Glutamatergic neuron (in vitro differentiated cells): ENCODE data around the gene KCNH1. TPM values are rescaled to one million over a fixed set of nuclear protein-coding genes. Genes with fewer than 3 reads are reported as not detected.

ENCODE experiments used
- DNase-seq: peaks from one replicate; pipeline ENCODE4 v3.0.0; 2022
- H3K27ac Mint-ChIP-seq: one replicate; pipeline ENCODE4 v1.8.0; 2020; ENCODE audit warnings: mild to moderate bottlenecking, mixed read lengths, inconsistent platforms; ENCODE audit not compliant: unreplicated experiment
- H3K27me3 Mint-ChIP-seq: one replicate; pipeline ENCODE4 v1.8.0; 2020; ENCODE audit warnings: mild to moderate bottlenecking, moderate library complexity, mixed read lengths, inconsistent platforms; ENCODE audit not compliant: unreplicated experiment
- H3K36me3 Mint-ChIP-seq: one replicate; pipeline ENCODE4 v1.8.0; 2020; ENCODE audit warnings: mild to moderate bottlenecking, mixed read lengths, inconsistent platforms; ENCODE audit not compliant: unreplicated experiment
- H3K4me1 Mint-ChIP-seq: one replicate; pipeline ENCODE4 v1.8.0; 2020; ENCODE audit warnings: mild to moderate bottlenecking, low read depth, mixed read lengths, inconsistent platforms; ENCODE audit not compliant: unreplicated experiment
- H3K4me3 Mint-ChIP-seq: one replicate; pipeline ENCODE4 v1.8.0; 2020; ENCODE audit warnings: mild to moderate bottlenecking, mixed read lengths, inconsistent platforms; ENCODE audit not compliant: unreplicated experiment
- H3K9me3 Mint-ChIP-seq: one replicate; pipeline ENCODE4 v1.8.0; 2020; ENCODE audit warnings: mild to moderate bottlenecking, moderate library complexity, mixed read lengths, inconsistent platforms; ENCODE audit not compliant: unreplicated experiment
- CTCF ChIP-seq: fragments of 200-600 bp; sonication (generic); IDR thresholded peaks from one replicate; pipeline ENCODE4 v1.5.0; 2021; ENCODE audit not compliant: partially characterized antibody, unreplicated experiment
- total RNA-seq: library from RNA; stranded (reverse); fragmentation: NEBNext Ultra II Directional; extraction: Animal tissue kit (Norgen Biotek cat#: 25700); gene quantifications from one replicate; pipeline ENCODE4 v1.2.1, GENCODE V29; 2021; ENCODE audit not compliant: unreplicated experiment

Gene KCNH1
- total RNA-seq, 1 donor from 2014 or later = 7.8 TPM

- DNase-seq = no peak
- Mint-ChIP-seq H3K27me3 (no peaks in the 10 kb centered on the region), H3K4me3 (no peak overlapping the region), H3K4me1 (peaks cover 4% of the 10 kb centered on the region), H3K9me3 (no peaks in the 10 kb centered on the region), H3K27ac (no peak overlapping the region), H3K36me3 (peaks cover 4% of the 10 kb centered on the region)
- TF ChIP-seq CTCF = no peak
Observed at GRCh38 chr1:211101481-211101880, 32.5 kb downstream of the KCNH1 start.

GRCh38 chr1:211099393-211099792 is 34.6 kb downstream of the KCNH1 start:
- H3K27ac Mint-ChIP-seq = no peak overlapping the region
- TF ChIP-seq CTCF = no peak
- peaks cover 2% of the 10 kb centered on the region for H3K9me3 Mint-ChIP-seq
- DNase-seq = no peak
- H3K27me3 Mint-ChIP-seq = no peaks in the 10 kb centered on the region
- H3K4me3 Mint-ChIP-seq = no peak overlapping the region
- peaks cover 4% of the 10 kb centered on the region for H3K4me1 Mint-ChIP-seq
- H3K36me3 Mint-ChIP-seq = peaks cover 5% of the 10 kb centered on the region

- TF ChIP-seq CTCF = no peak
- Mint-ChIP-seq H3K27ac (no peak overlapping the region), H3K4me3 (no peak overlapping the region), H3K27me3 (no peaks in the 10 kb centered on the region), H3K4me1 (peaks cover 4% of the 10 kb centered on the region), H3K9me3 (peaks cover 2% of the 10 kb centered on the region), H3K36me3 (peaks cover 5% of the 10 kb centered on the region)
- no peak for DNase-seq
Observed at GRCh38 chr1:211095381-211095780, 38.6 kb downstream of the KCNH1 start.

- TF ChIP-seq CTCF = no peak
- Mint-ChIP-seq H3K4me1 (no peaks in the 10 kb centered on the region), H3K27ac (no peak overlapping the region), H3K9me3 (peaks cover 2% of the 10 kb centered on the region), H3K4me3 (no peak overlapping the region), H3K27me3 (no peaks in the 10 kb centered on the region), H3K36me3 (peaks cover 5% of the 10 kb centered on the region)
- DNase-seq = no peak
Observed at GRCh38 chr1:211092955-211093354, 41.0 kb downstream of the KCNH1 start.

GRCh38 chr1:211091867-211092266 is 42.1 kb downstream of the KCNH1 start:
- peaks cover 2% of the 10 kb centered on the region for H3K9me3 Mint-ChIP-seq
- H3K4me1 Mint-ChIP-seq = no peaks in the 10 kb centered on the region
- H3K27ac Mint-ChIP-seq = no peak overlapping the region
- no peak overlapping the region for H3K4me3 Mint-ChIP-seq
- no peak for TF ChIP-seq CTCF
- H3K27me3 Mint-ChIP-seq = no peaks in the 10 kb centered on the region
- DNase-seq = no peak
- peaks cover 5% of the 10 kb centered on the region for H3K36me3 Mint-ChIP-seq
